Stomach (tissue), 9 donors: Measurements from ENCODE around the gene VSTM2L. TPM values are rescaled to one million over a fixed set of nuclear protein-coding genes. Genes with fewer than 3 reads are reported as not detected.

ENCODE experiments used
- DNase-seq, 2 donors: peaks; one replicate each; pipeline versions ENCODE4 v3.0.0 to v3.0.0-alpha.2; 2013 to 2019
- H3K27ac ChIP-seq, 5 donors: fragments of 200-600 bp in 4 of 5; sonication (generic) in 4 of 5; one replicate each; pipeline ENCODE4 v1.5.1; 2013 to 2019; ENCODE audit warnings: mild to moderate bottlenecking in 1 of 5, moderate library complexity in 1 of 5
- H3K27me3 ChIP-seq, 3 donors: fragments of 200-600 bp; sonication (generic); one replicate each; pipeline ENCODE4 v1.5.1; 2017 to 2019; ENCODE audit warnings: mixed run types in 1 of 3
- H3K36me3 ChIP-seq, 4 donors: fragments of 200-600 bp; sonication (generic); 1 replicate in 3 of 4; 2 replicates in 1 of 4; pipeline ENCODE4 v1.5.1; 2016 to 2019
- H3K4me1 ChIP-seq, 4 donors: fragments of 200-600 bp; sonication (generic); one replicate each; pipeline ENCODE4 v1.5.1; 2016 to 2019
- H3K4me3 ChIP-seq, 4 donors: fragments of 200-600 bp; sonication (generic) in 3 of 4; one replicate each; pipeline ENCODE4 v1.5.1; 2016 to 2019; ENCODE audit warnings: mild to moderate bottlenecking in 1 of 4
- H3K9me3 ChIP-seq, 4 donors: fragments of 200-600 bp; sonication (generic); one replicate each; pipeline ENCODE4 v1.5.1; 2016 to 2019
- EP300 ChIP-seq: sonication (generic); formaldehyde crosslinking; IDR thresholded peaks from one replicate; pipeline ENCODE4 v1.6.1; 2017; ENCODE audit warnings: antibody characterized with exemption
- POLR2A ChIP-seq, 4 donors: fragments of 450-650 bp; IDR thresholded peaks; one replicate each; pipeline ENCODE4 v1.6.1; 2016; ENCODE audit warnings: antibody characterized with exemption in 4 of 4, control low read depth in 2 of 4, mild to moderate bottlenecking in 1 of 4, moderate library complexity in 1 of 4
- POLR2AphosphoS5 ChIP-seq, 3 donors: sonication (generic); formaldehyde crosslinking; IDR thresholded peaks; one replicate each; pipeline ENCODE4 v1.6.1; 2016; ENCODE audit warnings: antibody characterized with exemption in 3 of 3
- WGBS, 5 donors: extraction: QIAGEN DNeasy Blood & Tissue Kit in 3 of 5; methylation state at CpG; one replicate each; pipeline versions ENCODE4 v1.1.5 to v1.1.7; 2013 to 2018; 5-methylcytosine and 5-hydroxymethylcytosine counted together
- intact Hi-C: fragments of 100-400 bp; cut with DNase I; formaldehyde crosslinking; loops from one replicate; pipeline ENCODE4 v1.15.1; 2023; ENCODE audit warnings: low total_unique reads
- polyA plus RNA-seq, 3 donors: library from polyadenylated mRNA; stranded (reverse); fragments of 200-250 nt; gene quantifications; one replicate each; pipeline ENCODE4 v1.2.3, GENCODE V29; 2013
- total RNA-seq, 5 donors: library from RNA; depleted of rRNA; stranded (reverse); fragments of >200 nt; gene quantifications; one replicate each; pipeline versions ENCODE4 v1.1.0 to v1.2.3, GENCODE V29; 2014 to 2016
- TF ChIP-seq, protein P1 (sequence below), 7 experiments: fragments of 450-650 bp in 4 of 7; fragments of 200-600 bp in 3 of 7; sonication (generic) in 3 of 7; IDR thresholded peaks; one replicate each; pipeline ENCODE4 v1.5.1; 2016 to 2019; ENCODE audit warnings: antibody characterized with exemption in 7 of 7, control low read depth in 2 of 7, mild to moderate bottlenecking in 1 of 7
- donor health status: healthy with polysubstance abuse.
- donor health status: Bipolar disorder and iron deficiency.
- donor health status: healthy.

VSTM2L gene
- total and polyA plus RNA-seq, 8 donors = 1.1 to 18.3 (median 3.4) TPM; not detected in 2

DNA sequence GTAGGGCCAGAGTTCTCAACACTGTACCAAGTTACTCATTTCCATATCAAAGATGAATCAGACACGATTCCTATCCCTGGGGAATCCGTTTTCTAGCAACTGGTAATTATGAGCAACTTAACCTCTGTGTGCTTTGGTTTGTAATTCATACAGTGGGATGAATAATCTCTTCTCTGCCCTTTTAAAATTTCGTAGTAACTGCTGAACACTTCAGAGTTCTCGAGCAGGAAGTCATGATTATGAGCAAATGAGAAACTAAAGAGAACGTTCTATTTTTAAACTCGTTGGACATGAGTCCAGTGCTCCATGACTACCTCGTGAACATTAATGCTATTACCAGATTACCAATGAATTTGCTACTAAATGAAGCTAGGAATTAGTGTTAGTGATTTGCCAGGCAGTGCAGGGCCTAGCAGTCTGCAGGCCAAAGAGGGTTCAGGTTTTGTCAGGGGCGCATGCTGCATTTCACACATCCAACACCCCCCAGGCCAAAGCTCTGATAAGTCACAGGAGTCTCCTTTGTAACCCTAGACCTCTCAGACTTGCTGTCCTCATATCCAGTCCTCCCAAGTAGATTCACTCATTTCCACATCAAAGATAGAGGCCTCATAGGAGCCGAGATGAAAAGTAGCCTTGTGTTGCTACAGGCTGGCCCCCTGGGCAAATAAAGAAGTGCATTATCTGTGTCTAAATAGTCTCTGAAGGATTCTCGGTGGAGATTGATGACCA lies 45.8 kb upstream of the VSTM2L start:
- 80 to 84% (median 81%) methylated on average over 10 of the region's 10 CpGs for WGBS, 5 donors
- Histone ChIP-seq H3K9me3 (no peaks in the 10 kb centered on the region), H3K36me3 (peaks cover 20 to 86% (median 76%) of the 10 kb centered on the region in 4 donors), H3K27me3 (no peaks in the 10 kb centered on the region), H3K4me1 (no peaks in the 10 kb centered on the region), H3K4me3 (no peak overlapping the region), H3K27ac (no peak overlapping the region)
- intact Hi-C loops = no loop called here
- DNase-seq = no peak
- TF ChIP-seq POLR2A (IDR thresholded peaks at IDR 0.05) = no peak

DNA sequence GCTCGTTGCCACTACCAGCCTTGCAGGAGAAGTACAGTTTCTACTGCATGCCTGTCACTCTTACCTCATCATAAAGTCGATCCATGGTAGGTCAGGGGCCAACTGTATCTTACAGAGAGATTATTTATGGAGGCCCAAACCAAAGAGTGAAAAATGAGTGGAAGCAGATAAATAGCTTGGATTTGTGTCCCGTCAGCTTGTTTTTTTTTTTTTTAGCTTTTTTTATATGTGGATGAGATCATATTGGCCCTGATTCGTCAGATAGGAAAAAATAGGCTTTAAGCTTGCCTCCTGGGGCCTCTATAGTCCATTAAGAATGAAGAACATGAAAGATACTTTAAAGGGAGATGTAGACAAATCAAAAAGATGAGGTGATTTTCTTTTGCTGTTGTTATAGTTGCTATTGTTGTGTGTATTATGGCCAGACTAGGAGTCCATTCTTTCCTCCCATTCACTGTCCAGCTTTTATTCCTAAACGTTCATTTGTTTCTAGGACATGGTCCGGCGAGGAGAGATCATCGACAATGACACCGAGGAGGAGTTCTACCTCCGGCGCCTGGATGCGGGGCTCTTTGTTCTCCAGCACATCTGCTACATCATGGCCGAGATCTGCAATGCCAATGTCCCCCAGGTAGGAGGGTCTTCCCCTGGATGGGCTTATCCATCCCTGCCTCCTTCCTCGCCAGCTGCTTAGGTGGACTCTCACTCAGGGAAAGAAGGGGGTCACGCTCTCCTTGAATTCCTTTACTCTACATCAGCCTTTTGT lies 43.3 kb upstream of the VSTM2L start:
- Histone ChIP-seq H3K27me3 (no peaks in the 10 kb centered on the region), H3K4me3 (no peak overlapping the region), H3K4me1 (no peaks in the 10 kb centered on the region), H3K9me3 (no peaks in the 10 kb centered on the region), H3K27ac (no peak overlapping the region), H3K36me3 (peaks cover 23 to 86% (median 76%) of the 10 kb centered on the region in 4 donors)
- intact Hi-C loops = no loop called here
- no peak for TF ChIP-seq POLR2AphosphoS5 (IDR thresholded peaks at IDR 0.05)
- TF ChIP-seq, protein P1, sequence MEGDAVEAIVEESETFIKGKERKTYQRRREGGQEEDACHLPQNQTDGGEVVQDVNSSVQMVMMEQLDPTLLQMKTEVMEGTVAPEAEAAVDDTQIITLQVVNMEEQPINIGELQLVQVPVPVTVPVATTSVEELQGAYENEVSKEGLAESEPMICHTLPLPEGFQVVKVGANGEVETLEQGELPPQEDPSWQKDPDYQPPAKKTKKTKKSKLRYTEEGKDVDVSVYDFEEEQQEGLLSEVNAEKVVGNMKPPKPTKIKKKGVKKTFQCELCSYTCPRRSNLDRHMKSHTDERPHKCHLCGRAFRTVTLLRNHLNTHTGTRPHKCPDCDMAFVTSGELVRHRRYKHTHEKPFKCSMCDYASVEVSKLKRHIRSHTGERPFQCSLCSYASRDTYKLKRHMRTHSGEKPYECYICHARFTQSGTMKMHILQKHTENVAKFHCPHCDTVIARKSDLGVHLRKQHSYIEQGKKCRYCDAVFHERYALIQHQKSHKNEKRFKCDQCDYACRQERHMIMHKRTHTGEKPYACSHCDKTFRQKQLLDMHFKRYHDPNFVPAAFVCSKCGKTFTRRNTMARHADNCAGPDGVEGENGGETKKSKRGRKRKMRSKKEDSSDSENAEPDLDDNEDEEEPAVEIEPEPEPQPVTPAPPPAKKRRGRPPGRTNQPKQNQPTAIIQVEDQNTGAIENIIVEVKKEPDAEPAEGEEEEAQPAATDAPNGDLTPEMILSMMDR (IDR thresholded peaks at IDR 0.05) = no peak
- no peak for TF ChIP-seq POLR2A (IDR thresholded peaks at IDR 0.05)
- TF ChIP-seq EP300 = no peak
- 93 to 97% (median 95%) methylated on average over 15 of the region's 15 CpGs for WGBS, 5 donors
- no peak for DNase-seq

DNA sequence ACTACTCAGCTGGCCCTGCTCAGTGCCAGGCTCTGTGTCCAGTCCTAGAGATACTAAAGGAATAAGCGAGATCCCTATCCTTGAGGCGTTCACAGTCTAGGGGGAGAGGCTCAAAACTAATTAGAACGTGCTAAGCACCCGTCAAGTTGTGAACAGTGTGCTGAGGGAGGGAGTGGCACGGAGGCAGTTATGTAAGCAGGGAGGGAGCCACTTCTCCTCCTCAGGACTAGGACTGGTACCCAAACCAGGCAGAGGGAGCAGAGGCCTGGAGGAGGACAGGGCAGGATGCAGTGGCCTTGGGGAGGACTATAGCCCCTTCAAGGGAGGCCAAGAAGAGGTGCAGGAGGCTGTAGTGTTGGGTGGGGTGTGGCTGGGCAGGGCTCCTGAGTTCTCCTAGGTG lies 39.6 kb upstream of the VSTM2L start:
- H3K36me3 ChIP-seq = peaks cover 19 to 92% (median 85%) of the 10 kb centered on the region in 4 donors

DNA sequence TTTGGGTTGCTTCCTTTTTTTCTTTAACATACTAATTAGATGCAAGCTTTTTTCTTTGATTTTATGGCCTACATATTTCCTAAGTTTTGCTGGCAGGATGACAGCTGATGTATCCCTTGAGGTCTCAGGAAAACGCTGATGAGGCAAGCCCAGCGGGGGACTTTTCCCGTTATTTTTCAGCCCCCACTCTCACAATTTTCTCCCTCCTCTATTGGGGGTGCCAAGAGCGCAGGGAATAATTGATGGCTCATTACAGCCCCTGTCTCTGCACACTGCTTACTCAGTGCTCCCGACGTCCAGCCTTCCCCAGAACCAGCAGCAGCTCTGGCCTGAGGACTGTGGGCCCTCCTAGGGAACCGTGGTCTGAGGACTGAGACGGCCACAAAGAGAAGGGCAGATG lies 38.6 kb upstream of the VSTM2L start:
- no peak overlapping the region for H3K4me3 ChIP-seq
- H3K27ac ChIP-seq = no peak overlapping the region
- no peaks in the 10 kb centered on the region for H3K9me3 ChIP-seq
- no peaks in the 10 kb centered on the region for H3K27me3 ChIP-seq
- H3K4me1 ChIP-seq = peaks cover 0 to 40% (median 4%) of the 10 kb centered on the region in 4 donors
- no peak for DNase-seq
- TF ChIP-seq EP300 (no peak), POLR2AphosphoS5 (IDR thresholded peaks at IDR 0.05) (no peak), POLR2A (IDR thresholded peaks at IDR 0.05) (no peak)
- TF ChIP-seq, protein P1 (IDR thresholded peaks at IDR 0.05) = no peak
- intact Hi-C loops = no loop called here
- 74 to 80% (median 75%) methylated on average over 8 of the region's 8 CpGs for WGBS, 5 donors
- H3K36me3 ChIP-seq = peaks cover 19 to 99% (median 91%) of the 10 kb centered on the region in 4 donors

More for the DNA sequence above, 39.6 kb upstream of the VSTM2L start:
- no peak overlapping the region for H3K4me3 ChIP-seq
- intact Hi-C loops = no loop called here
- WGBS, 5 donors = 90 to 94% (median 92%) methylated on average over 5 of the region's 5 CpGs
- no peaks in the 10 kb centered on the region for H3K9me3 ChIP-seq
- peaks cover 0 to 30% (median 4%) of the 10 kb centered on the region in 4 donors for H3K4me1 ChIP-seq
- no peak overlapping the region for H3K27ac ChIP-seq
- TF ChIP-seq, protein P1 (IDR thresholded peaks at IDR 0.05) = no peak
- no peaks in the 10 kb centered on the region for H3K27me3 ChIP-seq
- no peak for DNase-seq
